Psoas muscle (tissue), 8 donors: ENCODE measurements around the gene HARBI1. TPM values are rescaled to one million over a fixed set of nuclear protein-coding genes. Genes with fewer than 3 reads are reported as not detected.

Source experiments
- ATAC-seq, 4 donors: fragments of 200-7000 bp; cut with Tn5 transposase; one replicate each; pipeline ENCODE4 v1.9.1; 2020; ENCODE audit warnings: moderate library complexity in 3 of 4, mild to moderate bottlenecking in 2 of 4
- DNase-seq, 2 donors: peaks; one replicate each; pipeline ENCODE4 v3.0.0-alpha.2; 2020
- H3K27ac ChIP-seq: fragments of 200-600 bp; one replicate; pipeline ENCODE4 v1.8.0; 2022
- H3K27me3 ChIP-seq, 3 donors: fragments of 200-600 bp in 1 of 3; one replicate each; pipeline versions ENCODE4 v1.6.1 to v1.8.0; 2013 to 2022; ENCODE audit warnings: low read length in 2 of 3, mild to moderate bottlenecking in 2 of 3, moderate library complexity in 1 of 3; ENCODE audit not compliant: insufficient read depth in 3 of 3
- H3K36me3 ChIP-seq, 2 donors: fragments of 200-600 bp in 1 of 2; one replicate each; pipeline versions ENCODE4 v1.6.1 to v1.8.0; 2013 to 2022; ENCODE audit warnings: low read depth in 1 of 2, mild to moderate bottlenecking in 1 of 2, moderate library complexity in 1 of 2; ENCODE audit not compliant: insufficient read depth in 1 of 2
- H3K4me1 ChIP-seq: fragments of 200-600 bp; one replicate; pipeline ENCODE4 v1.8.0; 2022
- H3K4me3 ChIP-seq: fragments of 200-600 bp; one replicate; pipeline ENCODE4 v1.8.0; 2022; ENCODE audit warnings: mild to moderate bottlenecking
- H3K9me3 ChIP-seq: fragments of 200-600 bp; one replicate; pipeline ENCODE4 v1.8.0; 2022
- CTCF ChIP-seq: fragments of 200-600 bp; IDR thresholded peaks from one replicate; pipeline ENCODE4 v1.8.0; 2022; ENCODE audit warnings: antibody characterized with exemption
- WGBS, 3 donors: extraction: QIAGEN DNeasy Blood & Tissue Kit; methylation state at CpG; one replicate each; pipeline versions ENCODE4 v1.1.6 to v1.1.7; 2013; 5-methylcytosine and 5-hydroxymethylcytosine counted together
- intact Hi-C, 2 donors: fragments of 100-400 bp; cut with DNase I; formaldehyde crosslinking; loops; one replicate each; pipeline versions ENCODE4 v1.11.0 to v1.14.2; 2022
- polyA plus RNA-seq, 3 donors: library from polyadenylated mRNA; stranded (reverse); fragments of 200-250 nt; gene quantifications; one replicate each; pipeline ENCODE4 v1.2.3, GENCODE V29; 2013
- total RNA-seq, 4 donors: library from RNA; stranded (reverse); fragmentation: NEBNext Ultra II Directional in 2 of 4; extraction: Animal tissue kit (Norgen Biotek cat#: 25700) in 2 of 4; gene quantifications; one replicate each; pipeline versions ENCODE4 v1.2.1 to v1.2.4, GENCODE V29; 2021 to 2023
- donor health status: healthy with polysubstance abuse.
- donor health status: DM: no; HTN: no; CAD: no; lungs with moderate emphysema.
- donor health status: Bipolar disorder and iron deficiency.
- donor health status: healthy.
- donor health status: DM: yes; HTN: yes; CAD: no.
- donor health status: DM: no; HTN: no; CAD: no.
- donor health status: DM: no; HTN: no; CAD: no.
- donor health status: DM: yes; HTN: yes; CAD: no.

Gene HARBI1
- total and polyA plus RNA-seq, 7 donors, result 2.0 to 8.6 (median 3.4) TPM

GRCh38 chr11:46663277-46663940, 46.4 kb upstream of the HARBI1 start:
- Histone ChIP-seq H3K4me3 (no peak overlapping the region), H3K27ac (no peak overlapping the region), H3K4me1 (no peaks in the 10 kb centered on the region), H3K36me3 (peaks cover 6 to 99% of the 10 kb centered on the region in 2 donors), H3K27me3 (no peaks in the 10 kb centered on the region), H3K9me3 (no peaks in the 10 kb centered on the region)
- intact Hi-C loops, result loop anchor here in 1 of 2 donors (10.0 kb wide), 1 partner anchor 101 kb away; no protein-coding TSS in a partner anchor
- DNase-seq (no peak), ATAC-seq (no peak)
- TF ChIP-seq CTCF, result no peak
- WGBS, 3 donors, result 80 to 90% (median 82%) methylated on average over 4 of the region's 4 CpGs

- no peak for DNase-seq
- Histone ChIP-seq H3K4me3 (no peak overlapping the region), H3K27me3 (no peaks in the 10 kb centered on the region), H3K4me1 (no peaks in the 10 kb centered on the region), H3K36me3 (peaks cover 5 to 99% of the 10 kb centered on the region in 2 donors), H3K9me3 (no peaks in the 10 kb centered on the region), H3K27ac (no peak overlapping the region)
- no peak for ATAC-seq
- TF ChIP-seq CTCF, result no peak
- intact Hi-C loops, result loop anchor here in 1 of 2 donors (10.0 kb wide), 1 partner anchor 102 kb away; no protein-coding TSS in a partner anchor
These were observed 45.3 kb upstream of the HARBI1 start for GRCh38 chr11:46662366-46662765.

GRCh38 chr11:46661836-46662235, 44.8 kb upstream of the HARBI1 start:
- H3K27ac ChIP-seq, result no peak overlapping the region

GRCh38 chr11:46659908-46660307, 42.9 kb upstream of the HARBI1 start:
- WGBS, 3 donors, result 73 to 90% (median 84%) methylated on average over 1 of the region's 1 CpG
- TF ChIP-seq CTCF, result no peak
- Histone ChIP-seq H3K36me3 (peaks cover 6 to 100% of the 10 kb centered on the region in 2 donors), H3K4me3 (no peak overlapping the region), H3K27me3 (no peaks in the 10 kb centered on the region), H3K9me3 (no peaks in the 10 kb centered on the region), H3K4me1 (no peaks in the 10 kb centered on the region), H3K27ac (no peak overlapping the region)
- ATAC-seq, result peak in 1 of 4 donors; percentile 64
- peak; percentile 45 to 73 for DNase-seq
- intact Hi-C loops, result loop anchor here in 1 of 2 donors (10.0 kb wide), 1 partner anchor 105 kb away; no protein-coding TSS in a partner anchor

More at GRCh38 chr11:46661836-46662235, 44.8 kb upstream of the HARBI1 start:
- intact Hi-C loops, result loop anchor here in 1 of 2 donors (10.0 kb wide), 1 partner anchor 103 kb away; no protein-coding TSS in a partner anchor
- peaks cover 6 to 99% of the 10 kb centered on the region in 2 donors for H3K36me3 ChIP-seq
- no peaks in the 10 kb centered on the region for H3K9me3 ChIP-seq
- no peaks in the 10 kb centered on the region for H3K4me1 ChIP-seq
- H3K4me3 ChIP-seq, result no peak overlapping the region
- DNase-seq (no peak), ATAC-seq (no peak)
- H3K27me3 ChIP-seq, result no peaks in the 10 kb centered on the region
- no peak for TF ChIP-seq CTCF
